NCI-H1092 (cell line): ENCODE results near the gene MSMP.

ENCODE experiments used
- DNase-seq: peaks from one replicate; lab custom pipeline; 2025; lab: John Stamatoyannopoulos, UW

Gene MSMP

DNA sequence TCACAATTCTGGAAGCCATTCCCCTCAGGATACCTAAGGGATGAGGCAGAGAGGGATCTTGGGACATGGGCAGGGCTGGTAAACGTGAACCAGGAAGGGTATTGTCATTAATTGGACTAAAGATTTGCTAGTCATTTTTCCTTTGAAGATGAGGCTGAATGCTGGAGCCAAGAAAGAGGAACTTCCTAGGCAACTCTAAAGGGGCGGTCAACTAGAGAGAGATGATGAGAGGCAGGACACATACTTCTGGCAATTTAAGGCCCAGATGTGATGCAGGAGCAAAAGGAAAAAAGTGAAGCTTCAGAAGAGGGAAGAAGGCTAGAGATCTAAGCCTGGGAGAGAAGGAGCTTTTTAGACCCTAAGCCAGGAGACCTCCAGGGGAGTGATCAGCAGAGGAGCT lies 10.6 kb downstream of the MSMP start:
- DNase-seq: no peak

DNA sequence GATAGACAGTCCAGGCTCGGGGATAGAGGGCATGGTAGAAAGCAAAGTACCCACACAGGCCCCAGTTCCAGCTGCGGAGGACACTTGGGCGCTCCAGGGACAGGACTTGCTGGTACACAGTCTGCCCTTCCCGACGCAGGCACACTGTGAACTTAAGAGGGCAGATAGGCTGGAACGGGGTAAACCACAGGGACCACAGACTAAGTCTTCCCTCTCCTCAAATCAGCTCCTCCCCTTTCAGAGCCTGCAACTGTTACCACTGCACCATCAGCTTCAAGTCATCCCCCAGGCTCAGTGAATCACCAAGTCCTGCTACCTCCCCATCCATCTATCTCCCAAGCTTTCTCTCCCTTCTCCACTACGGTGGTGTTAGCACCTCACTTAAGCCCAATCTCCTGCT lies 12.3 kb downstream of the MSMP start:
- no peak for DNase-seq

DNA sequence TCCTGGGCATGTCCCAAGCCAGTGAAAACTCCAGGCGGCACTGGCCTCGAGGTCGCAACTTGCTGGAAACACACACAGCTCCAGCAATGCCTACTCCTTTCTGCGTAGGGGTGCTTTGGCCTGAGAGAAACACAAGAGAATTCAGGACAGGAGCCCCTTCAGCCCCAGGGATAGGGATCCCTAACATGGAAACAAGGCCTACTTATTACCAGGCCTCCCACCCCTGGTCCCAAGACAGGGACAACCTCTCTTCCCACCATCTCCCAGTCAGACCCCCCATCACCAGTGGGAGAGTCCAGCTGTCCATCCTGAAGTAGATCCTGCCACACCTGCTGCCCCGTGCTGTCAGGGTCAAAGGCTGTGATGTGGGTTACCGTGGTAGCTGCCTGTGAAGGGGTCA lies 13.8 kb downstream of the MSMP start:
- no peak for DNase-seq

DNA sequence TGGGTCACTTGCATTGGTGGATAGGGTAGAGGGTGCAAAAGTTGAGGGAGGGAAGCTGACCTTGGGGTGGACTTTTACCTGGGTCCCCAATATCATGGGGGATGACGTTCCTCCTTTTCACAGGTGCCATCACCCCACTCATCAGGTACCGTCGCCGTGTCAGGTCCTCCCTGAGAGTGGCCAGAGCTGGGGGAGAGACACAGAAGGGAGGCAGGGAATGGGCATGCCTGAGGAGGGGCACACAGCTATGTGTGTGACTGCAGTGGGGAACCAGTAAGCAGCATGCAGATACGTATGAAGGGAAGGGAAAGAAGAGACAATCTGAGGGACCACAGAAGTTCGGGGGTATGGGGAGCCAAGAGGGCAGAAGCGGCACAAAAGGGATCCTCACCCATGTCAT lies 15.2 kb downstream of the MSMP start:
- DNase-seq: no peak

DNA sequence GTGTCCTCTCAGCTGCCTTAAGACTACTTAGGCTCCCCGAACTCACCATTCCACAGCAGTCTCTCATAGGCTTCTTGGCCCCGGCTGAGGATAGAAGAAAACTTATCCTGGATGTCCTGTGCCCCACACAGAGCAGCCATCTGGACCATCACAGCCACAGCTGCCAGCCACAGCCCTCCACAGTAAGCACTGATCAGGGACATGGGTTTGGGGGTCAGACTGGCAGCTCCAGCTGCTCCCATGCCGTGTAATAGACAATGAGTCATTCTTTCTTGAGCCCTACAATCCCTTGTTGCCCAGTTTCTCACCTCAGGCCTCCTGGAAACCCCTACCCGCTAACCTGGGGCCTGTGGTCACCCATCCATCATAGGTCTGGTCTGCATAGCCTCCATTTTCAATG lies 15.9 kb downstream of the MSMP start:
- no peak for DNase-seq

DNA sequence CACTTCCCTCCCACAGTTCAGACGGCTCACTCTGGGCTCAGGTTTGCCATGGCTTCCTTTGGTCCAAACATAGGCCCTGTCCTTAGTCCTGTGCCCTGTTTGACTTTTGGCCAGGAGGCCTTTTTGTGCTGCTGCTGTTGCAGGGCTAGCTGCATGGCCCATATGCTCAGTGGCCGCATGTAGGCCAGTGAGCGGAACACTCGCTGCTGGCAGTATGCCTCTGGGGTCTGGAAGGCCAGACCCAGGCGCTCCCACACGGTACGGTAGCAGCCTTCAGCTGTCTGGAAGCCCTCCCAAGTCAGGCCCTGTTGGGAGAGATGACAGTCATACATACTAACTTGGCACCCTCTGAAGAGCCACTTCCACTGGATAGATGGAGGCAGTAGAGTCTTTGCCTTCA lies 16.9 kb downstream of the MSMP start:
- DNase-seq: no peak

DNA sequence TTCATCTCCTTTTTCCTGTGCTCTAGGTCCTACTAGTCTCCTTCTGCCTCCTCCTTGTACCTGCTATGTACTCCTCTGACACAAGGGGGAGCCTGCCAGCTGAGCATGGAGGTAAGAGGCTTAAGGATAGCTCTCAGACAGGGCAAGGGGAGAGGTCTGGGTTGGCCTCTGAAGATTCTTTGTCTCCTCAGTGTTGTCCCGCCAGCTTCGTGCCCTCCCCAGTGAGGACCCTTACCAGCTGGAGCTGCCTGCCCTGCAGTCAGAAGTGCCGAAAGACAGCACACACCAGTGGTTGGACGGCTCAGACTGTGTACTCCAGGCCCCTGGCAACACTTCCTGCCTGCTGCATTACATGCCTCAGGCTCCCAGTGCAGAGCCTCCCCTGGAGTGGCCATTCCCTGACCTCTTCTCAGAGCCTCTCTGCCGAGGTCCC lies 17.9 kb downstream of the MSMP start:
- peak; percentile 58 for DNase-seq

DNA sequence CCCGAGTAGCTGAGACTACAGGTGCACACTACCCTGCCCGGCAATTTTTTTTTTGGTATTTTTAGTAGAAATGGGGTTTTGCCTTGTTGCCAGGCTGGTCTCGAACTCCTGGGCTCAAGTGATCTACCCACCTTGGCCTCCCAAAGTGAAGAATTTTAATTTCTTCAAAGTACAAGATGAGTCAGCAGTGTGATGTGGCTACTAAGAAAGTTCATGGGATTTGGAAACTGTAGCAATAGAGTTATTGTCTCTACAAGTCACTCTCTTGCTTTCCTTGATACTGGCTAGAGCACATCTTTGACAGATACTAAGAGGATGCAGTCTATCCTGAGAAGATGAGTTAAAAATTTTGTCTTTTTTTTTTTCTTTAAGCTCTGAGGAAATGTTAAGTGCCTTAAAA lies 20.0 kb downstream of the MSMP start:
- DNase-seq: no peak

DNA sequence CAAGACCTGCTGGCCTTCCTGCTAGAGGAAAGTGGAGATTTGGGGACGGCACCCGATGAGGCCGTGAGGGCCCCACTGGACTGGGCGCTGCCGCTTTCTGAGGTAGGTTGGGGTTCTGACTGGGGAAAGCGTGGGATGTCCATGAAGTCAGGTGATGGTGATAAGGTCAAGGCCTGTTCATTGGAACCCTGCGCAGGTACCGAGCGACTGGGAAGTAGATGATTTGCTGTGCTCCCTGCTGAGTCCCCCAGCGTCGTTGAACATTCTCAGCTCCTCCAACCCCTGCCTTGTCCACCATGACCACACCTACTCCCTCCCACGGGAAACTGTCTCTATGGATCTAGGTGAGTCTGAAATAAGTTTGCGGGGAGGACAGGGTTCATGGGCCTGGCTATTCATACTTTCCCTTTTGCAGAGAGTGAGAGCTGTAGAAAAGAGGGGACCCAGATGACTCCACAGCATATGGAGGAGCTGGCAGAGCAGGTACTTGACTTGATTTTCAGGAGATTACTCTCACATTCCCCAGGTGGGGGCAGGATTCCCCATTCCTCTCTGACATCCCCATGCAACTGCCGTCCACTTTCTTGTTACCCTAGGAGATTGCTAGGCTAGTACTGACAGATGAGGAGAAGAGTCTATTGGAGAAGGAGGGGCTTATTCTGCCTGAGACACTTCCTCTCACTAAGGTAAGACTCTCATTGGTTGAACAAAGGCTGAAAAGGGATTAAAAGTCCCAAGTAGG lies 21.1 kb downstream of the MSMP start:
- no peak for DNase-seq

DNA sequence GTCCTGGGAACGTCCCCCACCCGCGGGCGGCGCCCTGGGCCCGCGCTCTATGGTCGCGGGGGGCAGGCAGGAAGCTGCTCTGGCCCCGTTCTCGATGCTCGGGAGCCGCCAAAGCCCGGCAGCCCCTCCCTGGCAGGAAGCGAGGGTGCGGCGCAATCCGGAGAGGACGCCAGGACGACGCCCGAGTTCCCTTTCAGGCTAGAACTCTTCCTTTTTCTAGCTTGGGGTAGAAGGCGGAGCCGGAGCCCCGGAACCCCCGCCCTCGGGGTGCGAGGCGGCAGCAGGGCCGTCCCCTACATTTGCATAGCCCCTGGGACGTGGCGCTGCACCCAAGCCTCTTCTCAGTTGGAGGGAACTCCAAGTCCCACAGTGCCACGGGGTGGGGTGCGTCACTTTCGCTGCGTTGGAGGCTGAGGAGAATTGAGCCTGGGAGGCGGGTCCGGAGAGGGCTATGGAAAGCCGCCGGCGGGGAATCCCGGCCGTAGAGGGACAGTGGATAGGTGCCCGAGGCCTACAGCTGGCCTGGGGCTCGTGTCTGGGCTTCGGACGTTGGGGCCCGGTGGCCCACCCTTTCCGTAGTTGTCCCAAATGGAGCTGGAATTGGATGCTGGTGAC lies 21.8 kb downstream of the MSMP start, which contains the start of the genes CREB3 and TLN1:
Gene CREB3 (plus strand): TSS at position 482 of the 615 bp plus-strand sequence. CDS start 107 bp downstream, at position 589.
Gene TLN1 (minus strand): TSS at position 11 of the 615 bp plus-strand sequence. CDS start 6,501 bp downstream, outside the sequence.
- DNase-seq: peak; percentile 99

DNA sequence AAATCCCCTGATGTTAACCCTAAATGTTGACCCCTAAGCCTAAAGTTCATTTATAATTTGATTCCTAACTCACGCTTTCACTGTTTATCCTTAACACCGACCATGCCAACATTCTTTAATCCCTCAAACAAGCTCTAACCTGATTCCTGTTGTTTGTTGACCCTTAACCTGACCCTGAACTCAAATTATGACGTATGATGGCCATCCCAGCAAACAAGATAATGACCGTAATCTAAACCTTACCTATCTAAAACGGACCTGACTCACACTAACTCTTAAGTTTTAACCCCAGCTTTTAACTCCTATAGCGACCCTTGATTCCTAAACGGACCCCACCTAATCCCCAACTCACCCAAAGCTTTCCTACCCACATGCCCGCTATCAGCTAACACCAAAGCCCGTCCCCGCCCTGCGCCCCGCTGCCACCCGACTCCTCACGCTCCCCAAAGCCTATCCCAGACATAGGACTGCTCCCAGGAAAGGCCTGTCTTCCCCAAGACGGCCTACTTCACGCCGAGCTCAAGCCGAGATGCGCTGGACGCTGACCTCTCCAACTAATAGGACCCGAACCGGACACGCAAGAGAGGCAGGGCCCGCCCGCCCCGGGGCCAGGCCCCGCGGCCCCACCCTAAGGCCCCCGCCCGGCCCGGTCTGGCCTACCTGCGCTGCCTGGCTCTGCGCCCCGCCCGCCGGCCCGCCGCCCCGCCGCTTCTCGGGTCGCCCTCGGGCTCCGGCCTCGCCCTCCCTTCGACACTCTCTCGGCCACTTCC lies 22.5 kb downstream of the MSMP start:
- DNase-seq: no peak

DNA sequence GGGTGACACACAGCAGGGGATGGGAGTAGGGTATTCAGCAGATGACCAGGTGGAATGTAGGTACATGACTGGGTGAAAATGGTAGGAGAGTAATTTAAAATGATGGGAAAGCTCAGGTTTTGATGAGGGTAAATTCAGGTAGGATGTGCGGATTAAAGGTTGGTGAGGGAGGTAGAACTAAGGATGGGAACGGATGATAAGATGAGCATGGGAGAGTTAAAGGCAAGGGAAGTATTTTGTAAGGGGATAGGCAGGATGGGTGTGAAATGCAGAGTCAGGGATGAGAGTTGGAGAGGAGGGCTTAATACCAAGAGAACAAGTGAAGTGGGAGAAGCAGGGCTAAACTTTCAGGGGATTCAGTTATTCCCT lies 23.6 kb downstream of the MSMP start:
- no peak for DNase-seq

DNA sequence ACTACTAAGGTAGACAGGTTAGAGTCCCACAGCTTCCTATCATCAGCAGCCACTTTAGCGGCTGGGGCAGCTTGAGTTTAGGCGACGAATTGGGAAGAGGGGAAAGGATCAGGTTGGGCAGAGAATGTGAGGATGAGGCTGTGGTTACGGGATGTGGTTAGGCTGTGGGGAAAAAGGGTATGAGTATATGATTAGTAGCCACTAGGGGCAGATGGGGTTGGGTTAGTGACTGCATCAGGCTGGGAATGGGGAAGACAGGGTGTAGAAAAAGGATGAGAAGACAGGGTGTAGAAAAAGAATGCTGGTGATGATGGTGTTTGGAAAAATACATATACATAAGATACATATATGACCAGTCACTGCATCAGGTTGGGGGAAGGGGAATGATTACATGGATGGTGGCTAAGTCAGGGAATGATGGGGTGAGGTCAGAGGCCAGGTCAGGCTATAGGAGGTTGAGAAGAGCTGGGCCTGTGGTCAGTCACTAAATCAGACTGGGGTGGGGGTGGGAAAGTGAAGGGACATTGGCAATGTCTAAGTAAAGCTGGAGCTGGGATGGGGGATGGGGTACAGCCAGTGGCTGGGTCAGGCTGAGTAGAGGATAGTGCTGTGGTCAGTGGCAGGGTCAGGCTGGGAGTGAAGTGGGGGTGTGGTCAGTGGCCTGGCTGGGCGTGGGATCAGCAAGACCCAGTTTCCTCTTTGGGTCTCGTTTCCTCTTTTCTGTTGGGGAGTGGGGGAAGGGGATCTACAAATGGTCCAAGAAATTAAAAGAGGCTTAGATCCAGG lies 24.2 kb downstream of the MSMP start:
- no peak for DNase-seq

DNA sequence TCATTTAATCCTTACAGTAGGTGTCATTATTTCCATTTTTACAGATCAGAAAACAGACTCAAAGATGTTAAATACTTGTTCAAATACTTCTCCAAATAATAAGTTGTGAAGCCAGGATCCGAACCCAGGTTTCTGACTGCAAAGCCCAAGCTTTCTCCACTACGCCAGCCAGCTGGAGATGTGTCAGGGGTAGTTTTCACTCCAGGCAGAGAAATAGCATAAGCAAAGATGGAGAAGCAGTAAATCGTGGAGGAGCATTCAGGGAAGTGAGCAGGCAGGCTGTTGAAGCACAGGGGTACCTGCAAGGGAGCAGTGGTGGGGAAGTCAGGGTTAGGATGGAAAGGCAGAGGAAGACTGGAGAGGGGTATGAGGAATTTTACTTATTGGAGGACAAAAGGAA lies 25.0 kb downstream of the MSMP start:
- no peak for DNase-seq

DNA sequence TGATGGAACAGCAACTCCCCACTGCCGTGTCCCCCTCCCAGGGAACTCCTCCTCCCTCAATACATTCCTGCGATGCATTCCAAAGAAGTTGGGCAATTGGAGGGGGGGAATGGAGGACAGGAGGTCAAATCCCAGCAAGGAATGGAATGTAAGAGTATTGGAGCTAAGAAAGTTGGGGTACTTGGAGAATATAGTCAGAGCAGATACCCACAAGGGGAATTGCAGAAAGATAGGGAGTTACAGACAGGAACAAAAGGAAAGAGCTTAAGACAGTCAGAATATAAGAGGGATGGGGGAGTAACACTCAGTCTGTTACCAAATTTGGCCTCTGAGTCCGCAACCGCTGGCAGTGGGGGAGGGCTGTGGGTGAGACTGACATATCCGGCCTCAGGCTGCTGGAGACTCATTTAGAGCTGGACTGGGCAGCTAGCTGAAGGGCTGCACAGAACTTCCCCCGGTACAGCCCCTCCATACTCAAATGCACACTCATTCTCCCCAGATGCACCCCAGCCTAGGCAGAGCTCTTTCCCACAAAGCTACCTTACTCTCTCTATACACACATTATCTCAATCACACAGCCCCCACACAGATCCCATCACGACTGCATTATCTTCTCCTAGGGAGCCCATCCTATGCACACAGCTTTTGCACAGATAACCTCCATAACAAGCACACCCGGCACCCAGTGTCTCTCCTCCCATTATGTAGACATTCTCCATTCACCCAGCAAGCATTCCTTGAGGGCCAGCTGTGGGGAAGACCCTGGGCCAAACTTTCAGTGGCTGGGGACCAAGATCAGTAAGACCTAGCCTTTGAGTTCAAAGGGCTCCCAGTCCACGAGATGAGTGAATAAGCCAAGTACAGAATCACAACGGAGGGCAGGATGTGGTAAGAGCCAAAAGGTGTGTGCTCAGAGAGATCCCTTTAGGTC lies 25.8 kb downstream of the MSMP start:
- DNase-seq: no peak

DNA sequence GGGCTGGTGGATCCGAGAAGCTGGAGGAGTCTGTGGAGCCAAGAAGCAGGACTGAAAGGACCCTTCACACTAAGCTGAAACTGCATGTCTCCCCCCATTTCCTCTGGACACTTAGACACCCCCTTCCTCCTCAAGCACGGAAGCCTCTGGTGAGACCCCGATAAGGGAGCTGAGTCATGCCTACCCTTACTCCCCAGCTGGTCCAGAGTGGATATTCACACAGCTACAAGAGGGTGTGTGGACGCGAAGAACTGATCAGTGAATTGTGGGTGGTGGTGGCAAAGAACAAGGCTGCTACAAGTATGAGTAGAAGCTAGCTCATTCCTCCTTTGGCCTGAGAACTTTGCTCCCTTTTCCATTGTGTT lies 26.4 kb downstream of the MSMP start:
- no peak for DNase-seq

DNA sequence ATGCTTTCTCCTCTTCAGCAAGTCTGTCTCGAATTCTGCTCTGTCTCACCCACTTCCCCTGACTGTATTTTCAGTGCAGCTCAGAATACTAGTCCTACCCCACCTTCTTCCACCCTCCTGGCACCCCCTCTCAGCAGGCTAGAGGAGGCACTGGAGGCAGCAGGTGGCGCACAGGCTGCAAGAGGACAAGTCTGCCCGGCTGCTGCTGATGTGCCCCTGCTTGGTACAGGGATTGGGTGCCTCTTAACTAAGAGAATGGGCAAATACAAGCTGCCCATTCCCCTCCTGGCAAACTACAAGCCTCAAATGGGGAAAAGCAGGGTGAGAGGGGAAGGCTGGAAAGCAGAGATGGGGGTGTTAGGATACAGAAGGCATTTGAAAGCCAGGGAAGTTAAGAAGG lies 27.1 kb downstream of the MSMP start:
- DNase-seq: no peak

DNA sequence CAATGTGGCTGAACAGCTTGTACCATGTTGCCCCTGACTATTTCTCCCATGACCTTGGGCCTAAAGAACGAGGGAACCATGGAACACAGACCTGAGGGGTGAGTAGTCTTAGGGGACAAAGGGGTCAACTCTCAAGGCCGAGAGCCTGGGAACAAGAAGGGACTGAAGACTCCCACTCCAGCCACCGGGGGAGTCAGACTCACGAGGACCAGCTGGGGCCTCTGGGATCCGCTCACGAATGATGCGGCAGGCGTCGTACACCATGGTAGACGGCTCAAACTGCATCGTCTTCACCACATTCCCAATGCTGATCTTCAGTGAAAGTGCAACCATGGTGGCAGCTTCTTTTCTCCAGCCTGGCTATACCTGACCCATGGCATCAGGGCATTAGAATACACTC lies 28.7 kb downstream of the MSMP start:
- DNase-seq: no peak

DNA sequence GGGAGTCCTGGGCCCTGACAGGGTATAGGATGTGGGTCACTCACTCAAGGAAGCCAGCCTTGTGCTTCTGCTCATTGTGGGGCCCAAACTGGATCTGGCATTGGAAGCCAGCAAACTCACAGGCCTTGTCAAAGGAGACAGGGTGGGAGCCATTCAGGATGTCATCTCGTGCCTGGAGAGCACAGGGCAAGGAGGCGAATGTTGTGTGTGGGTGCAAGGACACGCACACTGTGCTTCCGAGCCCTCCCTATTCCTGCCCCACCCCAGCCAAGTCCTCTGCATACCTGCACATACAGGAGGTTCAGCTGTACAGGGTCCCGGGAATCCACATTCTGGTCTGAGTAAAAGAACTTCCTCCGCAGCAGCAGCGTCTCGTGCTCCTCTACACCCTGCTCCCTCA lies 30.2 kb downstream of the MSMP start:
- no peak for DNase-seq

DNA sequence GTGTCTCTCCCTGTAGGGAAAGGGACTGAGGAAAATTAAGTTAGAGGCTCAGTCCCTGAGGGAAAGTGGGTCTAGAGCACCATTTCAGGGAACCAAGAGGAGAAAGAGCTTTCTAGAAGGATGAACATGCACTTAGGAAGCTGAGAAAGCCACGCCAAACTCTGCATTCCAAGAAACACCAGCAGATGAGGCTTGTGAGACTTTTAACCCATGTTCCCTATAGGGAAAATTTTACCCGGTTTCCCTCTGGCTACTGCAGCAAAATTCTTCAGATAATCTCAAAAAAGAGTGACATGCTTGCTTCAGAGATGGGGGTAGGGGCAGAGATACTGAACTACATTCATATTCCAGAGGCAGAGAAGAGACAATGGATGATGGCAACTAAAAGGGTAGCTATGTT lies 30.6 kb downstream of the MSMP start:
- no peak for DNase-seq

DNA sequence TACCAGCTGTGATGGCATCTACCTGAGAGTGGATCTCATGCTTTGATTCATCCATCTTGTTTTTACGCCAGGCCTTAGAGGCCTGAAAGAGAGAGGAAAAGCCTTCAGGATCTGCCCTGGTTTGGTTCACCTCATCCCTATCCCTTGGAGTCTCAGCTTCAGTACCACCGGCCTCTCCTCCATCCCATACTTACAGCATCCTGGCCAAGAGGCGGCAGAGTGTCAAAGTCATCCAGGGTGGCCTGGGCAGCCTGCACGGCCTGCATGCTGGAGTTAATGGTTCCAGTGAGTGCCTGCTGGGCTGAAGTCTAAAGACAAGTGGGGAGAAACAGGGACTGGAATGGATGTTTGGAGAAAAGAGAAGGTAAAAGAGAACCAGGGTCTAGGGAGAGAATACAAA lies 34.5 kb downstream of the MSMP start:
- DNase-seq: no peak
